GM19351 (cell line): ENCODE results near the gene GALNT11.
"Not testable (repeated sequence)": the region's sequence is repeated elsewhere in the genome, so short reads cannot be mapped to it uniquely, and the experiment has no call there.

Source experiments
- ATAC-seq: cut with Tn5 transposase; IDR thresholded peaks from one replicate; pipeline ENCODE4 v1.9.1; 2021; ENCODE audit warnings: mild to moderate bottlenecking, moderate library complexity; ENCODE audit not compliant: unreplicated experiment

The GALNT11 gene

GRCh38 chr7:152074673-152075072 is 49.2 kb downstream of the GALNT11 start:
- no peak for ATAC-seq

GRCh38 chr7:152075379-152075778 is 49.9 kb downstream of the GALNT11 start:
- not testable (repeated sequence) for ATAC-seq

GRCh38 chr7:152076324-152076821 is 50.9 kb downstream of the GALNT11 start:
- no peak for ATAC-seq

- no peak for ATAC-seq
Measured at GRCh38 chr7:152076940-152077933, 51.8 kb downstream of the GALNT11 start.

- no peak for ATAC-seq
Measured at GRCh38 chr7:152078025-152078424, 52.6 kb downstream of the GALNT11 start.

GRCh38 chr7:152078786-152079185 is 53.3 kb downstream of the GALNT11 start:
- no peak for ATAC-seq

- ATAC-seq, result no peak
Measured at GRCh38 chr7:152081088-152081487, 55.6 kb downstream of the GALNT11 start.

GRCh38 chr7:152082073-152082721 is 56.7 kb downstream of the GALNT11 start:
- ATAC-seq, result not testable (repeated sequence)

- ATAC-seq, result no peak
Measured at GRCh38 chr7:152085131-152085530, 59.7 kb downstream of the GALNT11 start.

- no peak for ATAC-seq
Measured at GRCh38 chr7:152086513-152086912, 61.0 kb downstream of the GALNT11 start.

- ATAC-seq, result no peak
Measured at GRCh38 chr7:152089183-152089582, 63.7 kb downstream of the GALNT11 start.

GRCh38 chr7:152090747-152091146 is 65.3 kb downstream of the GALNT11 start:
- ATAC-seq, result no peak

GRCh38 chr7:152093717-152094116 is 68.2 kb downstream of the GALNT11 start:
- ATAC-seq, result no peak

- ATAC-seq, result no peak
Measured at GRCh38 chr7:152095771-152096170, 70.3 kb downstream of the GALNT11 start.

GRCh38 chr7:152097330-152097729 is 71.9 kb downstream of the GALNT11 start:
- no peak for ATAC-seq

- no peak for ATAC-seq
Measured at GRCh38 chr7:152103066-152103465, 77.6 kb downstream of the GALNT11 start.

- no peak for ATAC-seq
Measured at GRCh38 chr7:152103691-152104090, 78.2 kb downstream of the GALNT11 start.

GRCh38 chr7:152105205-152105604 is 79.7 kb downstream of the GALNT11 start:
- ATAC-seq, result no peak

- ATAC-seq, result no peak
Measured at GRCh38 chr7:152106990-152107389, 81.5 kb downstream of the GALNT11 start.

- ATAC-seq, result no peak
Measured at GRCh38 chr7:152107945-152108344, 82.5 kb downstream of the GALNT11 start.

GRCh38 chr7:152108359-152108758 is 82.9 kb downstream of the GALNT11 start:
- ATAC-seq, result no peak

- no peak for ATAC-seq
Measured at GRCh38 chr7:152112829-152113228, 87.4 kb downstream of the GALNT11 start.
